ENCODE results near the gene CD177.
"Not testable (repeated sequence)": the region's sequence is repeated elsewhere in the genome, so short reads cannot be mapped to it uniquely, and the experiment has no call there.

The CD177 gene

DNA sequence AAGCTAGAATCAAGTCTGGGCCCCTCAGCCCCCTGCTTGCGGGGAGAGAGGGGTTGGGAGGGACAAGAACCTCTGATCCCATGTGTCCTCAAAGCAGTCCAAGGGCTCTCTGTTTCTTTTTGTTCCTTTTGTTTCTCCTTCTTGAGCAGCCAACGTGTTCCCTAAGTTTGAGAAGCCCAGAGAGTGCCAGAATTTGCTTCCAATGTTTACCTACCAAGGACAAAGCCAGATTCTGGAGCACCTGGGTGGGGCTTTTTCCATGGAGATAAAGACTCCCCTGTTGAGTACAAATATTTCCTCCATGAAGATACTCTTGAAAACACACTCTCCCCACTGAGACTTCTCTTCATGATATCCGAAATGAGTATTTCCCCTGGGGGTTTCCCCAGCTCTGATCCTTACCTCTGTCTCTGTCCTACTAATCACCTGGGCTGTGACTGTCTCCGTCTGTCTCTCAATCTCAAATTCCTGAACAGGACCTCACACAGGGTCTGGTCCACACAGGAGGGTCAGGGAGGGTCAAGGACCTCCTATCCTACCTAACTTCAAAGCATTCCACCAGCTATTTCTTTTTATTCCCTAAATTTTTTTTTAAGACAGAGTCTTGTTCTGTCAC lies 27.4 kb downstream of the CD177 start:
- no peak for DNase-seq (ENCODE audit: low read depth)

GRCh38 chr19:43382586-43383216 lies 29.2 kb downstream of the CD177 start:
- DNase-seq (ENCODE audit: low read depth) = not testable (repeated sequence)

DNA sequence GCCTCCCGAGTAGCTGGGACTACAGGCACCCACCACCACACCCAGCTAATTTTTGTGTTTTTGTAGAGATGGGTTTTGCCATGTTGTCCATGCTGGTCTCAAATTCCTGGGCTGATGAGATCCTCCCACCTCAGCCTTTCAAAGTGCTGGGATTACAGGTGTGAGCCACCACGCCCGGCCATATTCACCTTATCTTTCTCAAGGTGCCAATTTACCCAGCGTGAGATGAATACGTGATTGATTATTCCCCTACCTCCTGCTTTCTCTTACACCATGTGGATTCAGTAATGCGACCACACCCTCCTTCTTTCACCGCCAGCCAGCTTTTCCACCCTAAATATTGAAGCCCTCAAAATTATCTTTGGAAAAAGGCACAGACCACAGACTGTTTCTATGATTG lies 29.8 kb downstream of the CD177 start:
- not testable (repeated sequence) for DNase-seq (ENCODE audit: low read depth)

DNA sequence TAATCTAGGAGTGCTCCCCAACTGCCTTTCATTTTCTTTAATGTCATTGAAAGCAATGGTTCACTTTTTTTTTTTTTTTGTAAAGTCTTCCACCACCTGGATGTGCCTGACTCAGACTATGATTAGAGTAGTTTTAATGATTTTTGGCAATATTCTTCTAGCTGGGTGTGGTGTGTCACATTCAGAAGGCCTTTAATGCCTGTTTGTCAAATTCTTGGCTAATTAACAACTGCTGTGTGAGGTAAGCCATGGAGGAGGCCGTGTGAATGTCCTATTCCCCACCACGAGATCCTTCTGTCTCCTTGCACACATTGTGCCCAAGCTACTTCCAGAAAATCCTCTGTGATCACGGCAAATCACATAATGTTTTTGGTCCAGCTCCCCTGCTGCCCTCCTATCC lies 30.3 kb downstream of the CD177 start:
- not testable (repeated sequence) for DNase-seq (ENCODE audit: low read depth)

- not testable (repeated sequence) for DNase-seq (ENCODE audit: low read depth)
These were observed 37.5 kb downstream of the CD177 start for GRCh38 chr19:43390903-43391551.

GRCh38 chr19:43391552-43391935 lies 38.1 kb downstream of the CD177 start:
- DNase-seq (ENCODE audit: low read depth) = not testable (repeated sequence)

- not testable (repeated sequence) for DNase-seq (ENCODE audit: low read depth)
These were observed 40.0 kb downstream of the CD177 start for GRCh38 chr19:43393501-43393900.

- DNase-seq (ENCODE audit: low read depth) = no peak
These were observed 42.1 kb downstream of the CD177 start for GRCh38 chr19:43395561-43395960.

GRCh38 chr19:43406297-43406696 lies 52.8 kb downstream of the CD177 start:
- no peak for DNase-seq (ENCODE audit: low read depth)

GRCh38 chr19:43407416-43408005 lies 54.0 kb downstream of the CD177 start:
- DNase-seq (ENCODE audit: low read depth) = no peak

- DNase-seq (ENCODE audit: low read depth) = no peak
These were observed 54.6 kb downstream of the CD177 start for GRCh38 chr19:43408043-43408442.

DNA sequence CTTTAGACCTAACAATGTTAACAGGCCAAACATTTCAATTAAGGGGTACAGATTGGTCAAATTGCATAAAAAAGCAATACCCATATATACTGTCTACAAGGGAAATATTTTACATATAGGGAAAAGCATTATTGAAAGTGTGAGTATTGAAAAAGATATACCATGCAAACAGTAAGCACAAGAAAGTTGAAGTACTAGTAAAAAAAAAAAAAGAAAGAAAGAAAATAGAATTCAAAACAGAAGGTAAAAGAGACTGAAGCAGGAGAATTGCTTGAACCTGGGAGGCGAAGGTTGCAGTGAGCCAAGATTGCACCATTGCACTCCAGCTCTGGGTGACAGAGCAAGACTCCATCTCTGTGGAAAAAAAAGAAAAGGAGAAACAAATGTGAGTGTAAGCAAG lies 55.9 kb downstream of the CD177 start:
- no peak for DNase-seq (ENCODE audit: low read depth)

DNA sequence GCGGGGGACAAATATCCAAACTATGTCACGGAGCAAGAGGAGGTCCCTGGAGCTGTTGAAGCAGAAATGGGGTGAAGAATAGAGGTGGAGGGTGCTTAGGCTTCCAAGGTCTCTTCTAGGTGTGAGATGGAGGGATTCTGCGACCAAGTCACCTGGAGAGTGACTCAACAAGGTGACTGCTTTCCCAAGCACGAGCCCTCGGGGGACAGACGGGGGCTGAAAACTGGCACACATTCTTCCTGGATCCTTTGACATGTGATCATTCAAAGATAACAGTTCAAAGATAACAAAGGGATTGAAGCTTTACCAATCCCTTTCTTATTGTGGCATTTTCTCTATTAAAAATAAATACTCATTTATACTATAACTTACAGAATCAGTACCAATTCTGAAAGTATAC lies 59.0 kb downstream of the CD177 start:
- no peak for DNase-seq (ENCODE audit: low read depth)

Data from activated T-cell treated with anti-CD3 and anti-CD28 coated beads for 24 hours (primary cell).